Thyroid gland (tissue), 4 donors: ENCODE measurements around the gene DIO3. TPM values are rescaled to one million over a fixed set of nuclear protein-coding genes. Genes with fewer than 3 reads are reported as not detected.

Source experiments
- DNase-seq, 2 donors: peaks; one replicate each; pipeline ENCODE4 v3.0.0-alpha.2; 2019
- H3K27ac ChIP-seq, 3 donors: fragments of 200-600 bp; sonication (generic); 1 replicate in 2 of 3; 2 replicates in 1 of 3; pipeline ENCODE4 v1.5.1; 2016 to 2019; ENCODE audit warnings: mild to moderate bottlenecking in 1 of 3, moderate library complexity in 1 of 3
- H3K27me3 ChIP-seq: fragments of 200-600 bp; sonication (generic); one replicate; pipeline ENCODE4 v1.5.1; 2019
- H3K36me3 ChIP-seq, 2 donors: fragments of 200-600 bp; sonication (generic); one replicate each; pipeline ENCODE4 v1.5.1; 2016 to 2019
- H3K4me1 ChIP-seq, 2 donors: fragments of 200-600 bp; sonication (generic); one replicate each; pipeline ENCODE4 v1.5.1; 2017 to 2019
- H3K4me3 ChIP-seq, 3 donors: fragments of 200-600 bp; sonication (generic); replicated peaks in 1 of 3; 1 replicate in 2 of 3; 2 replicates in 1 of 3; pipeline ENCODE4 v1.5.1; 2016; ENCODE audit warnings: mild to moderate bottlenecking in 1 of 3
- H3K9me3 ChIP-seq: fragments of 200-600 bp; sonication (generic); one replicate; pipeline ENCODE4 v1.5.1; 2017
- POLR2A ChIP-seq, 2 donors: fragments of 450-650 bp; IDR thresholded peaks; one replicate each; pipeline ENCODE4 v1.6.1; 2017; ENCODE audit warnings: antibody characterized with exemption in 2 of 2, mild to moderate bottlenecking in 2 of 2, moderate library complexity in 1 of 2
- WGBS, 2 donors: methylation state at CpG; one replicate each; pipeline ENCODE4 v1.1.5; 2017; 5-methylcytosine and 5-hydroxymethylcytosine counted together
- intact Hi-C: fragments of 100-400 bp; cut with DNase I; formaldehyde crosslinking; loops from one replicate; pipeline ENCODE4 v1.15.1; 2023
- total RNA-seq, 4 donors: library from RNA; depleted of rRNA; stranded (reverse); fragments of >200 nt; gene quantifications; one replicate each; pipeline ENCODE4 v1.2.3, GENCODE V29; 2016
- TF ChIP-seq, protein P1 (sequence below), 6 experiments: fragments of 200-600 bp in 3 of 6; fragments of 450-650 bp in 3 of 6; sonication (generic) in 3 of 6; IDR thresholded peaks; one replicate each; pipeline ENCODE4 v1.5.1; 2016 to 2019; ENCODE audit warnings: antibody characterized with exemption in 6 of 6, mild to moderate bottlenecking in 2 of 6, inconsistent platforms in 1 of 6, moderate library complexity in 1 of 6

Gene DIO3
- total RNA-seq, 4 donors from 2014 or later, result 7.0 to 10.7 (median 7.6) TPM

DNA sequence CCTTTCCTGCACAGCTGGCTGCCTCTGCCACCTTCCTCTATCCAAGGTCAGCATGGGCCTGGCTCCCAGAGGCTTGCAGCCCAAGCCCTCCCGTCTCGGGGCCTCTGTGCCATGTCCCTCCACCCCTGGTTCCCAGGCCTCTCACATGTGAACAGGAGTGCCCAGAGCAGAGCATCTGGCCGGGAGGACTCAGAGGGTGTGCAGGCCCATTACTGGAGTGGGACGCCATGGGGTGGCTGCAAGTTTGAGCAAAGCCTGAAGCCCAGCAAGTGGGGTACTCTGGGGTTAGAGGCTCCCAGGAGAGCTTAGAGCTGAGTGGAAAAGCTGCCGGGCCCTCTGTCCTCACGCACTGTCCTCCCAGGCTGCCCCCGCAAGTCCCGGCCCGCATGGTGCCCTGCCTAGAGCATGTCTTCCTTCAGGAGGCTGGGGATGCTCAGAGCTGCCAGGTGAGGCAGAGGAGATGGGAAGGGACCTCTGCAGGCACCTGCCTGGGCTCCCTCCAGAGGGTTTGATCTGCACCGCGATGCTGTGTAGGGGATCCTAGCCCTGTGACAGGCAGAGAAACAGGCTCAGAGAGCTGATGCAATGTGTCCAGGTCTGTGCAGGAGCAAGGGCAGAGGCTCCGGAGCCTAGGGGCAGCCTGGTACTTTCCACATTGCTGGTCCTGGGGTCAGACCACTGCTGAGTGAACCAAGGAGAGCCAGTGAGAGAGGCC, 39.8 kb downstream of the DIO3 start:
- WGBS, 2 donors, result 80 to 87% methylated on average over 3 to 10 of the region's 12 CpGs
- H3K36me3 ChIP-seq, result no peaks in the 10 kb centered on the region

DNA sequence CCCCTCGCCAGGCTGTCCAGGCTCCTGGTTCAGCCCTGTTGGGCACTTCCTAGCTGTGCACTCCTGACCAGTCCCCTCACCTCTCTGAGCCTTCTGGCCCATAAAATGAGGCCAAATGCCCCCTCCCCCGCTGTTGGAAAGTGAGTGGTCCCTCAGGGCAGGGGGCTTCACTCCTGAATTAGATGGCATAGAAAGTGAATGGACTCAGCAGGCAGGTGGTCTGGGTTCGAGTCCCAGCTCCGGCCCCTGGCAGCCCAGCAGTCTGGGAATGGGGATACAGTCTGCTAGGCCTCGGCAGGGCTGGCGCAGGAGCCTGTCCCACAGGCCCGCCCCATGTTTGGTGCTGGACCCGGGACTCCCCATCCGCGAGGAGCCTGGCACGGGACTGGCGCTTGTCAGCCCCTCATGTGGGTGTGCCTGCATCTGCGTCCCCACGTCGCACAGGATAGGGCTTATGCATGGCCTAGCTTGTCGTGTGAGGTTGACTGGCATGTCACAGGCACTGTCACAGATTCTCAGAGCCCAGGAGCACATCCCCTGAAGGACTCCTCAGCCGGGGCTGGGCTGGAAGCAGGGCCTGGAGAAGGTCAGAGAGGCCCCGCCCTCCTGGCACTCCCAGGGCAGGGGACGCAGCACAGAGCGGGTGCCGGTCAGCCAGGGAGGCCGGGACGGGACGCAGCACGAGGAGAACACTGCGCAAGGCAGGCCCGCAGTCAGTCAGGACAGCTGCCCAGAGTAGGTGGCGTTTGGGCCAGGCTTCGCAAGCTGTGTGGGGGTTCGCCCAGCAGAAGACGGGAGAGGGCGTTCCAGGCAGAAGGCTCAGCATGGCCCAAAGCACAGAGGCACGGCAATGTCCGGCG, 40.5 kb downstream of the DIO3 start:
- no peaks in the 10 kb centered on the region for H3K36me3 ChIP-seq
- no peak for DNase-seq
- WGBS, 2 donors, result 88 to 89% methylated on average over 19 to 33 of the region's 35 CpGs
- intact Hi-C loops, result no loop called here
- no peaks in the 10 kb centered on the region for H3K27me3 ChIP-seq
- no peak overlapping the region for H3K27ac ChIP-seq
- H3K9me3 ChIP-seq, result no peaks in the 10 kb centered on the region
- no peaks in the 10 kb centered on the region for H3K4me1 ChIP-seq
- no peak overlapping the region for H3K4me3 ChIP-seq
- TF ChIP-seq, protein P1, sequence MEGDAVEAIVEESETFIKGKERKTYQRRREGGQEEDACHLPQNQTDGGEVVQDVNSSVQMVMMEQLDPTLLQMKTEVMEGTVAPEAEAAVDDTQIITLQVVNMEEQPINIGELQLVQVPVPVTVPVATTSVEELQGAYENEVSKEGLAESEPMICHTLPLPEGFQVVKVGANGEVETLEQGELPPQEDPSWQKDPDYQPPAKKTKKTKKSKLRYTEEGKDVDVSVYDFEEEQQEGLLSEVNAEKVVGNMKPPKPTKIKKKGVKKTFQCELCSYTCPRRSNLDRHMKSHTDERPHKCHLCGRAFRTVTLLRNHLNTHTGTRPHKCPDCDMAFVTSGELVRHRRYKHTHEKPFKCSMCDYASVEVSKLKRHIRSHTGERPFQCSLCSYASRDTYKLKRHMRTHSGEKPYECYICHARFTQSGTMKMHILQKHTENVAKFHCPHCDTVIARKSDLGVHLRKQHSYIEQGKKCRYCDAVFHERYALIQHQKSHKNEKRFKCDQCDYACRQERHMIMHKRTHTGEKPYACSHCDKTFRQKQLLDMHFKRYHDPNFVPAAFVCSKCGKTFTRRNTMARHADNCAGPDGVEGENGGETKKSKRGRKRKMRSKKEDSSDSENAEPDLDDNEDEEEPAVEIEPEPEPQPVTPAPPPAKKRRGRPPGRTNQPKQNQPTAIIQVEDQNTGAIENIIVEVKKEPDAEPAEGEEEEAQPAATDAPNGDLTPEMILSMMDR (IDR thresholded peaks at IDR 0.05), result no peak
- TF ChIP-seq POLR2A (IDR thresholded peaks at IDR 0.05), result no peak

More for the DNA sequence above, 39.8 kb downstream of the DIO3 start:
- no peak overlapping the region for H3K27ac ChIP-seq
- no peaks in the 10 kb centered on the region for H3K4me1 ChIP-seq
- DNase-seq, result no peak
- H3K9me3 ChIP-seq, result no peaks in the 10 kb centered on the region
- H3K4me3 ChIP-seq, result no peak overlapping the region
- intact Hi-C loops, result no loop called here
- TF ChIP-seq POLR2A (IDR thresholded peaks at IDR 0.05), result no peak
- TF ChIP-seq, protein P1 (IDR thresholded peaks at IDR 0.05), result no peak
- no peaks in the 10 kb centered on the region for H3K27me3 ChIP-seq

DNA sequence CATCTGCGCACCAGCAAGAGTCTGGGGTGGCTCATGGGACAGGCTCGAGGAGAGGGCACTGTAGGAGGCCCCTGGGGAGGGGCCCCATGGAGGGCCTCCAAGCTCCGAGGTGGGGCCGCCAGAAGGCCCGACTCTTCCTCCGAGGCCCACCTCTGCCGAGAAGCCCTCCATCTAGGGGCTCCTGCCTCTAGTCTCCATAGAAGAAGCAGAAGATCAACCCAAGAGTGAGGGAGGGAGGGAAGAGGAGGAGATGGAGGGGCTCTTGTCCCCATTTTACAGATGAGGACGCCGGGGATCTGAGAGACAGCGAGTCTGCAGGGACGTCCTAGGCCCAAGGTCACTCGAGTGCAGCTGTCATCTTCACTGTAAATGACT, 41.2 kb downstream of the DIO3 start:
- DNase-seq, result no peak
- WGBS, 2 donors, result 94% methylated on average over 12 of the region's 12 CpGs
- intact Hi-C loops, result no loop called here

DNA sequence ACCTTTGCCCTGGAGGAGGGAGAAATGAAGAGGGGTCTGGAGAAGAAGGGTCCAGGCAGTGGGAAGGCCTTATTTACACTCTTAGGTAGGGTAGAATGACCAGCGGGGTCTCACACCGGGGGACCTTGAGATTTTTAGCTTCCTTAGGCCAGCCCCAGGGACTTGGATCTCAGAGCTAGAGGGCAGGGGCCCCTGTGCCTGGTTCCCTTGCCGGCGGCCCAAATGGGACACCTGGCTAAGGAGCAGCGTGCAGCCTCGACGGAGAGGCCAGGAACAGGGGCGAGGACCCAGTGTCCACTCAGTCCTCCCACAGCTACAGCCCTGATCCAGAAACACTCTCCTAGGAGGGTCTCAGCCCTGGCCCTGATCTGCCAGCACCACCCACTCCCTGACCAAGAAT, 41.8 kb downstream of the DIO3 start:
- 90 to 92% methylated on average over 5 to 6 of the region's 8 CpGs for WGBS, 2 donors
- no peak for DNase-seq

More for the DNA sequence above, 41.2 kb downstream of the DIO3 start:
- no peak overlapping the region for H3K27ac ChIP-seq
- no peaks in the 10 kb centered on the region for H3K9me3 ChIP-seq
- TF ChIP-seq, protein P1 (IDR thresholded peaks at IDR 0.05), result no peak
- no peak for TF ChIP-seq POLR2A (IDR thresholded peaks at IDR 0.05)
- no peaks in the 10 kb centered on the region for H3K27me3 ChIP-seq
- H3K36me3 ChIP-seq, result no peaks in the 10 kb centered on the region
- no peaks in the 10 kb centered on the region for H3K4me1 ChIP-seq
- H3K4me3 ChIP-seq, result no peak overlapping the region

More for the DNA sequence above, 41.8 kb downstream of the DIO3 start:
- no peak for TF ChIP-seq POLR2A (IDR thresholded peaks at IDR 0.05)
- TF ChIP-seq, protein P1 (IDR thresholded peaks at IDR 0.05), result no peak
- Histone ChIP-seq H3K4me3 (no peak overlapping the region), H3K9me3 (no peaks in the 10 kb centered on the region), H3K27me3 (no peaks in the 10 kb centered on the region), H3K36me3 (no peaks in the 10 kb centered on the region), H3K4me1 (no peaks in the 10 kb centered on the region), H3K27ac (no peak overlapping the region)
- intact Hi-C loops, result no loop called here
